Right lobe of liver (tissue), 6 donors: ENCODE measurements around the gene LRRC75A. TPM values are rescaled to one million over a fixed set of nuclear protein-coding genes. Genes with fewer than 3 reads are reported as not detected.

Experiments used
- ATAC-seq, 4 donors: fragments of 200-7000 bp; cut with Tn5 transposase; one replicate each; pipeline ENCODE4 v1.9.1; 2020; ENCODE audit warnings: mild to moderate bottlenecking in 4 of 4, moderate library complexity in 4 of 4
- DNase-seq, 3 donors: peaks; one replicate each; pipeline ENCODE4 v3.0.0-alpha.2; 2020
- H3K27ac ChIP-seq, 3 donors: fragments of 200-600 bp; one replicate each; pipeline ENCODE4 v1.8.0; 2022
- H3K27me3 ChIP-seq, 2 donors: fragments of 200-600 bp; one replicate each; pipeline ENCODE4 v1.8.0; 2022
- H3K36me3 ChIP-seq, 4 donors: fragments of 200-600 bp; sonication (generic) in 1 of 4; one replicate each; pipeline versions ENCODE4 v1.5.1 to v1.8.0; 2017 to 2022; ENCODE audit warnings: control low read depth in 1 of 4
- H3K4me1 ChIP-seq, 4 donors: fragments of 200-600 bp; sonication (generic) in 1 of 4; one replicate each; pipeline versions ENCODE4 v1.5.1 to v1.8.0; 2017 to 2022; ENCODE audit warnings: control low read depth in 1 of 4
- H3K4me3 ChIP-seq, 3 donors: fragments of 200-600 bp; one replicate each; pipeline ENCODE4 v1.8.0; 2022
- H3K9me3 ChIP-seq, 4 donors: fragments of 200-600 bp; sonication (generic) in 1 of 4; one replicate each; pipeline versions ENCODE4 v1.5.1 to v1.8.0; 2017 to 2022; ENCODE audit warnings: control low read depth in 1 of 4
- POLR2A ChIP-seq: fragments of 450-650 bp; IDR thresholded peaks from one replicate; pipeline ENCODE4 v1.6.1; 2017; ENCODE audit warnings: antibody characterized with exemption, mild to moderate bottlenecking
- WGBS: methylation state at CpG from one replicate; pipeline ENCODE4 v1.1.6; 2018; ENCODE audit warnings: low coverage, low lambda C conversion rate; ENCODE audit not compliant: insufficient coverage; ENCODE audit errors: missing lambda C conversion rate; 5-methylcytosine and 5-hydroxymethylcytosine counted together
- intact Hi-C, 2 donors: fragments of 100-400 bp; cut with DNase I; formaldehyde crosslinking; loops; one replicate each; pipeline versions ENCODE4 v1.11.2 to v1.14.1; 2022
- total RNA-seq, 6 experiments: library from RNA; depleted of rRNA in 2 of 6; stranded (reverse); fragments of >200 nt in 2 of 6; fragmentation: NEBNext Ultra II Directional in 3 of 6; extraction: Animal tissue kit (Norgen Biotek cat#: 25700) in 3 of 6; gene quantifications; one replicate each; pipeline versions ENCODE4 v1.1.0 to v1.2.4, GENCODE V29; 2016 to 2023
- TF ChIP-seq, protein P1 (sequence below), 4 donors: fragments of 200-600 bp in 3 of 4; fragments of 450-650 bp in 1 of 4; IDR thresholded peaks; one replicate each; pipeline versions ENCODE4 v1.5.1 to v1.8.0; 2016 to 2022; ENCODE audit warnings: antibody characterized with exemption in 4 of 4, mild to moderate bottlenecking in 2 of 4
- donor health status: DM: no; HTN: yes; CAD: no.
- donor health status: DM: no; HTN: no; CAD: no.
- donor health status: DM: no; HTN: no; CAD: no.
- donor health status: DM: no; HTN: yes; CAD: no.
- donor health status: DM: no; HTN: yes; CAD: no.

LRRC75A gene
- total RNA-seq, 6 experiments from 2014 or later: 0.12 to 0.62 (median 0.22) TPM

DNA sequence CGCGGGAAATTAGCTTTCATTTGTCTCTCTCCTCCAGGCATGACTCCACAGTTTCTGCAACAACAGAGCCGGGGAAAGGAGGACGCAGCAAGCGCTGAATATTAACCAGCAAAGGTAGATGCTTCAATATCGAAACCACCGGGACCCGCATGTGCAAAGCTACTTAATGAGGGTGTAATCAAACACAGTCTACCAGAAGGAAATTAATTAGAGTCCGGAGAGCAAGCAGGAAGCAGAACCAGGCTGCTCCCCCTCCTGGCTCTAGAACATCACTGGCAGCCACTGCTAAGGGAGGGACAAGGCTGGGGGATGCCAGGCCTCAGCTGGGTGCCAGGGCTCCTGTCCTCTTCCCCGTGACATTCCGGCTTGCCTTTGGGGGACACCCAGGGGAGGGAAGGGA, 21.7 kb downstream of the LRRC75A start:
- DNase-seq: no peak
- no peak overlapping the region for H3K4me3 ChIP-seq

DNA sequence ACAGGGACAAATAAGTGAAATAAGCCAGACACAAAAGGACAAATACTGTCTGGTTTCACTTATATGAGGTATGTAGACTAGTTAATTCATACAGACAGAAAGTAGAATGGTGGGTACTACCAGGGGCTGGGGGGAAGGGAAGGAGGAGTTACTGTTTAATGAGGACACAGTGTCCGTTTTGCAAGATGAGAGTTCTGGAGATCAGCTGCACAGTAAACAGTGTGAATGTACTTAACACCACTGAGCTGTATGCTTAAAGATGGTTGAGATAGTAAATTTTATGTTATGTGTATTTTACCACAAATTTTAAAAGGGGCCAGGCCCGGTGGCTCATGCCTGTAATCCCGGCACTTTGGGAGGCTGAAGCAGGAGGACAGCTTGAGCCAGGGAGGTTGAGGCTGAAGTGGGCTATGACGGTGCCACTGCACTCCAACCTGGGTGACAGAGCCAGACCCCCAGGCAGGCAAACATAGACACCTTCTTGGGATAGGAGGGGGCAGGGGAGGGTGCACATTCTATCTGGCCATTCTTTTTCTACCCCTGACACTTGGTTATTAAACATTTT, 23.5 kb downstream of the LRRC75A start:
- DNase-seq: no peak

More for the DNA sequence above, 21.7 kb downstream of the LRRC75A start:
- no peaks in the 10 kb centered on the region for H3K4me1 ChIP-seq
- H3K36me3 ChIP-seq: no peaks in the 10 kb centered on the region
- no peaks in the 10 kb centered on the region for H3K27me3 ChIP-seq
- H3K27ac ChIP-seq: no peak overlapping the region
- TF ChIP-seq, protein P1, sequence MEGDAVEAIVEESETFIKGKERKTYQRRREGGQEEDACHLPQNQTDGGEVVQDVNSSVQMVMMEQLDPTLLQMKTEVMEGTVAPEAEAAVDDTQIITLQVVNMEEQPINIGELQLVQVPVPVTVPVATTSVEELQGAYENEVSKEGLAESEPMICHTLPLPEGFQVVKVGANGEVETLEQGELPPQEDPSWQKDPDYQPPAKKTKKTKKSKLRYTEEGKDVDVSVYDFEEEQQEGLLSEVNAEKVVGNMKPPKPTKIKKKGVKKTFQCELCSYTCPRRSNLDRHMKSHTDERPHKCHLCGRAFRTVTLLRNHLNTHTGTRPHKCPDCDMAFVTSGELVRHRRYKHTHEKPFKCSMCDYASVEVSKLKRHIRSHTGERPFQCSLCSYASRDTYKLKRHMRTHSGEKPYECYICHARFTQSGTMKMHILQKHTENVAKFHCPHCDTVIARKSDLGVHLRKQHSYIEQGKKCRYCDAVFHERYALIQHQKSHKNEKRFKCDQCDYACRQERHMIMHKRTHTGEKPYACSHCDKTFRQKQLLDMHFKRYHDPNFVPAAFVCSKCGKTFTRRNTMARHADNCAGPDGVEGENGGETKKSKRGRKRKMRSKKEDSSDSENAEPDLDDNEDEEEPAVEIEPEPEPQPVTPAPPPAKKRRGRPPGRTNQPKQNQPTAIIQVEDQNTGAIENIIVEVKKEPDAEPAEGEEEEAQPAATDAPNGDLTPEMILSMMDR (IDR thresholded peaks at IDR 0.05): no peak
- no peak for TF ChIP-seq POLR2A
- no peaks in the 10 kb centered on the region for H3K9me3 ChIP-seq
- no peak for ATAC-seq
- intact Hi-C loops: no loop called here
- 69% methylated on average over 9 of the region's 11 CpGs for WGBS

DNA sequence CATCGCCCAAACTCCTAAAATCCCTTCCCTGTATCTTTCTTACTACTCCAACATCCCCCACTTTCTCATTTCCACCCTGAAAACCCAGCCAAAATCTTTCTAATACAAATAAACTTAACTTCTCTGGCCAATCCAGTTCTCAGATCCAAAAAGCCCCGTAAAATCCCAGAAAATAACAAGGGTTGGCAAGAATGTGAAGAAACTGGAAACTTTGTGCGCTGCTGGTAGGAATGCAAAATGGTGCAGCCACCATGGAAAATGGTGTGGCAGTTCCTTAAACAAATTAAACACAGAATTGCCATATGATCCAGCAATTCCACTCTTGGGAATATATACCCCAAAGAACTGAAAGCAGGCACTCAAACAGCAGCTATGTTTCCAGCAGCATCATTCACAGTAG, 24.1 kb downstream of the LRRC75A start:
- no peaks in the 10 kb centered on the region for H3K4me1 ChIP-seq
- 72% methylated on average over 3 of the region's 3 CpGs for WGBS
- no peak overlapping the region for H3K27ac ChIP-seq
- no peaks in the 10 kb centered on the region for H3K27me3 ChIP-seq
- ATAC-seq: no peak
- TF ChIP-seq, protein P1 (IDR thresholded peaks at IDR 0.05): no peak
- no peak for TF ChIP-seq POLR2A
- H3K9me3 ChIP-seq: no peaks in the 10 kb centered on the region
- DNase-seq: no peak
- no peaks in the 10 kb centered on the region for H3K36me3 ChIP-seq
- no peak overlapping the region for H3K4me3 ChIP-seq
- intact Hi-C loops: no loop called here

More for the DNA sequence above, 23.5 kb downstream of the LRRC75A start:
- 28% methylated on average over 2 of the region's 4 CpGs for WGBS
- H3K27me3 ChIP-seq: no peaks in the 10 kb centered on the region
- H3K4me1 ChIP-seq: no peaks in the 10 kb centered on the region
- no peaks in the 10 kb centered on the region for H3K9me3 ChIP-seq
- intact Hi-C loops: no loop called here
- no peak for TF ChIP-seq POLR2A
- TF ChIP-seq, protein P1 (IDR thresholded peaks at IDR 0.05): no peak
- H3K27ac ChIP-seq: no peak overlapping the region
- no peak overlapping the region for H3K4me3 ChIP-seq
- no peaks in the 10 kb centered on the region for H3K36me3 ChIP-seq
- no peak for ATAC-seq

DNA sequence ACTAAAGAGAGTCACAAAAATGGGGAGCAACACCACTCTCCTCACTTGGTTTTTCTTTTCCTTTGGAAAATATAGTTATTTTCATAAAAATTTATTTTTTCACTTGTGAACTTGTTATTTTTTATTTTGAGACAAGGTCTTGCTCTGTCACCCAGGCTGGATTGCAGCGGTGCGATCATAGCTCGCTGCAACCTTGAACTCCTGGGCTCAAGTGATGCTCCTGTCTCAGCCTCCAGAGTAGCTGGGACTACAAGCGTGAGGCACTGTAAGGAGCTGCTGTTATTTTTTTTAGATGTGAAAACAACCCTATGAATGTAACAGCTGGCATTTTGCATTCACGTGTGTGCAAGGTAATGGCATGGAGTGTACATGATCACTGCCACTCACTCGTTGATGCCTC, 24.9 kb downstream of the LRRC75A start:
- intact Hi-C loops: no loop called here
- ATAC-seq (no peak), DNase-seq (no peak)
- Histone ChIP-seq H3K27me3 (no peaks in the 10 kb centered on the region), H3K36me3 (no peaks in the 10 kb centered on the region), H3K9me3 (no peaks in the 10 kb centered on the region), H3K4me3 (no peak overlapping the region), H3K27ac (no peak overlapping the region), H3K4me1 (peaks cover 0 to 8% (median 0%) of the 10 kb centered on the region in 4 donors)
- 90% methylated on average over 2 of the region's 6 CpGs for WGBS
- TF ChIP-seq POLR2A: no peak
- TF ChIP-seq, protein P1 (IDR thresholded peaks at IDR 0.05): no peak
